HG02798 (cell line): ENCODE measurements around the gene DHX30.
A peak's percentile ranks its signal among the peaks of the same experiment; 100 is the strongest.
"Not testable (repeated sequence)": the region's sequence is repeated elsewhere in the genome, so short reads cannot be mapped to it uniquely, and the experiment has no call there.

Experiments
- ATAC-seq: cut with Tn5 transposase; IDR thresholded peaks from one replicate; pipeline ENCODE4 v1.9.1; 2021; ENCODE audit warnings: mild to moderate bottlenecking; ENCODE audit not compliant: unreplicated experiment, poor library complexity

Gene DHX30, protein sequence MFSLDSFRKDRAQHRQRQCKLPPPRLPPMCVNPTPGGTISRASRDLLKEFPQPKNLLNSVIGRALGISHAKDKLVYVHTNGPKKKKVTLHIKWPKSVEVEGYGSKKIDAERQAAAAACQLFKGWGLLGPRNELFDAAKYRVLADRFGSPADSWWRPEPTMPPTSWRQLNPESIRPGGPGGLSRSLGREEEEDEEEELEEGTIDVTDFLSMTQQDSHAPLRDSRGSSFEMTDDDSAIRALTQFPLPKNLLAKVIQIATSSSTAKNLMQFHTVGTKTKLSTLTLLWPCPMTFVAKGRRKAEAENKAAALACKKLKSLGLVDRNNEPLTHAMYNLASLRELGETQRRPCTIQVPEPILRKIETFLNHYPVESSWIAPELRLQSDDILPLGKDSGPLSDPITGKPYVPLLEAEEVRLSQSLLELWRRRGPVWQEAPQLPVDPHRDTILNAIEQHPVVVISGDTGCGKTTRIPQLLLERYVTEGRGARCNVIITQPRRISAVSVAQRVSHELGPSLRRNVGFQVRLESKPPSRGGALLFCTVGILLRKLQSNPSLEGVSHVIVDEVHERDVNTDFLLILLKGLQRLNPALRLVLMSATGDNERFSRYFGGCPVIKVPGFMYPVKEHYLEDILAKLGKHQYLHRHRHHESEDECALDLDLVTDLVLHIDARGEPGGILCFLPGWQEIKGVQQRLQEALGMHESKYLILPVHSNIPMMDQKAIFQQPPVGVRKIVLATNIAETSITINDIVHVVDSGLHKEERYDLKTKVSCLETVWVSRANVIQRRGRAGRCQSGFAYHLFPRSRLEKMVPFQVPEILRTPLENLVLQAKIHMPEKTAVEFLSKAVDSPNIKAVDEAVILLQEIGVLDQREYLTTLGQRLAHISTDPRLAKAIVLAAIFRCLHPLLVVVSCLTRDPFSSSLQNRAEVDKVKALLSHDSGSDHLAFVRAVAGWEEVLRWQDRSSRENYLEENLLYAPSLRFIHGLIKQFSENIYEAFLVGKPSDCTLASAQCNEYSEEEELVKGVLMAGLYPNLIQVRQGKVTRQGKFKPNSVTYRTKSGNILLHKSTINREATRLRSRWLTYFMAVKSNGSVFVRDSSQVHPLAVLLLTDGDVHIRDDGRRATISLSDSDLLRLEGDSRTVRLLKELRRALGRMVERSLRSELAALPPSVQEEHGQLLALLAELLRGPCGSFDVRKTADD

DNA sequence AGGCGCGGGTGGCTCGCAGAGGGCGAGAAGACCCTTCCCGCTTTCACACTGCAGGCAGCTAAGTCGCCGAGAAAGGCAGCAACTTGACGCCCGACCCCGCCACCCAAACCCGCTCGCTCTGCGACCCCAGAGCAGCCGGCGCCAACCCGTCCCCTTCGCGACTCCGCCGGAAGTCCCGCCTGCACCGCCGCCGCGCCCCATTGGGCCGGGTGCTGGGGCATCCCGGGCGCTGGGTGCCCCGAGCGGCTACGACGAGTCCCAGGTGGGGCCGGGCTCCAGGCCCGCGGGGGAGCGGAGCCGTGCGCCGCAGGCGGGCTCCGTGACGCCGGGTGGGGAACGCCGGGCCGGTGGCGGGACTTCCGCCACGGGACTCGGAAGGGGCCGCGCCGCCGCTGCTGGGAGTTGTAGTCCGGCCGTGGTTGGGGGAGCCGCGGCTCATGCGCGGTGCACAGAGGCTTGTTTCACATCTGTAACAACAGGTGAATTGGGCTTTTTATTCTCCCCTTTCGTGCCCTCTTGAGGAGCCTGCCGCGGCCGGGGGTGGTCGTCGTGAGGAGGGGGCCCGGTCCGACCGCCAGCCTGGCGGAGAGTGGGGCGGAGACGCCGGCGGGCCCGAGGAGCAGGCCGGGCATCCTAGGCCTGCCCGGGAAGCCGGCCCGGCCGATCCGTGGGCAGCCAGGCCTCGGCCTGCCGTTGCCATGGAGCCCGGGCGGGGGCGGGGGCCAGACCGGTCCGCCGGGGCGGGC, at the start of gene DHX30:
TSS of gene DHX30 (plus strand) at position 405 of the 746 bp plus-strand sequence. CDS start 7,546 bp downstream, outside the sequence.
- ATAC-seq, result peak; percentile 89

DNA sequence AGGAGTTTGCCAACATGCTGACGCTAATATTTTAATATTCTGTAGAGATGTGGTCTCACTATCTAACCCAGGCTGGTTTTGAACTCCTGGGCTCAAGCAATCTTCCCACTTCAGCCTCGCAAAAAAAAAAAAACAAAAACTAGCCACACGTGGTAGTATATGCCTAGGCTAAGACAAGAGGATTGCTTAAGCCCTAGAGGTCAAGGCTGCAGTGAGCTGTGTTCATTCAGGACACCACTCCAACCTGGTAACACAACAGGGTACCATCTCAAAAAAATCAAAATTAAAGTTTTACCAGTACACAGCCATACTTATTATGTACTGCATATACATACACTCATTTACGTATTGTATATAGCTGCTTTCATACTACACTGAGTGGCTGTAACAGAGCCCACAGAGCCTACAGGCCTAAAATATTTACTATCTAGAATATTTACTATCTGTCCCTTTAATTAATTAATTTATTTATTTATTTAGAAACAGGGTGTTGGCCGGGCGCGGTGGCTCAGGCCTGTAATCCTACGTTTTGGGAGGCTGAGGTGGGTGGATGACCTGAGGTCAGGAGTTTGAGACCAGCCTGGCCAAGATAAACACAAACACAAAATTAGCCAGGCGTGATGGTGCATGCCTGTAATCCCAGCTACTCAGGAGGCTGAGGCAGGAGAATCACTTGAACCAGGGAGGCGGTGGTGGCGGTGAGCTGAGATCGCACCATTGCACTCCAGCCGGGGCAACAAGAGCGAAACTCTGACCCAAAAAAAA, 44.5 kb upstream of the DHX30 start:
- no peak for ATAC-seq

DNA sequence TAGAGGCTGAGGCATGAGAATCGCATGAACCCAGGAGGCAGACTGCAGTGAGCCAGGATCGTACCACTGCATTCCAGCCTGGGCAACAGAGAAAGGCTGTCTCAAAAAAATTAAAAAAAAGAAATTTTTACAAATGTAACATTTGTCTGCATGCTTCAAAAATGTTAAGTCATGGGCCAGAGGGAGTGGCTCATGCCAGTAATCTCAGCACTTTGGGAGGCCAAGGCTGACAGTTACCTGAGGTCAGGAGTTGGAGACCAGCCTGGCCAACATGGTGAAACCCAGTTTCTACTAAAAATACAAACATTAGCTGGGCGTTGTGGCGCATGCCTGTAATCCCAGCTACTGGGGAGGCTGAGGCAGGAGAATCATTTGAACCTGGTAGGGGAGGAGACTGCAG, 42.7 kb upstream of the DHX30 start:
- not testable (repeated sequence) for ATAC-seq

DNA sequence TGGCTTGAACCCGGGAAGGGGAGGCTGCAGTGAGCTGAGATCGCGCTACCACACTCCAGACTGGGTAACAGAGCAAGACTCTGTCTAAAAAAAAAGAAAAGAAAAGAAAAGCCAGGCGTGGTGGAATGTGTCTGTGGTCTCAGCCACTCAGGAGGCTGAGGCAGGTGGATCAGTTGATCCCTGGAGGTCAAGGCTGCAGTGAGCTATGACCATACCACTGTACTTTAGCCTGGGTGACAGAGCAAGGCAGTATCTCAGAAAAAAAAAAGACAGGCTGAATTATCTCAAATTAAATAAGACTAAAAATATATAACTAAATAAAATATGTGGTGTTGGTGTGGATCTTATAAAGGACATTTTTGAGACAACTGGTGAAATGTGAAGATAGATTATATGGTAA, 41.9 kb upstream of the DHX30 start:
- ATAC-seq, result no peak

DNA sequence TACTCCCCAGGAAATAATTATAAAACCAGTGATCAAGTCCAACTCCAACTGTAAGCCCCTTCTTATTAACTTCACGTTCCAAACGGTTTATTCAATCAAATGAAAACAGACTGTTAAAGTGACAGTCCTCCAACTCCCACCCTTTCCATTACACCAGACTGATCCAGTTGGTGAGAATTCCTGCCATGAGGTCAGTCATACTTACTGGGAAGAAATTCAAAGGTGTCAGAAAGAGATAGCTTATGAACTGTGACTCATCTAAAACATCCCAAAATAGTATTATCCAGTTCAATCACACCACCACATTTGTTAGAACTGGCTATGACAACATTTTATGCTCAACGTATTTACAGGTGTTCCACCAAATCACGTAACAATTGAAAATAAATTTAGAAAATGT, 40.7 kb upstream of the DHX30 start:
- ATAC-seq, result no peak

DNA sequence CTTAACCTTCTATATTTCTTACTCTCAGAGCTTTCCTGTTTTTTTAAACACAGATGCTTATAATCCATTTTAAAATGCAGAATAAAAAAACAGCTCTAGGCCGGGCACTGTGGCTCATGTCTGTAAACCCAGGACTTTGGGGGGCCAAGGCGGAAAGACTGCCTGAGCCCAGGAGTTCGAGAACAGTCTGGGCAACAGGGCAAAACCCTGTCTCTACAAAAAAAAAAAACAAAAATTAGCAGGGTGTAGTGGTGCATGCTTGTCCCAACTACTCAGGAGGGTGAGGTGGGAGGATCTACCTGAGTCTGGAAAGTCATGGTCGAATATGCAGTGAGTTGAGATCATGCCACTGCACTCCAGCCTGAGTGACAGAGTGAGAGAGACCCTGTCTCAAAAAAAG, 36.8 kb upstream of the DHX30 start:
- ATAC-seq, result no peak

DNA sequence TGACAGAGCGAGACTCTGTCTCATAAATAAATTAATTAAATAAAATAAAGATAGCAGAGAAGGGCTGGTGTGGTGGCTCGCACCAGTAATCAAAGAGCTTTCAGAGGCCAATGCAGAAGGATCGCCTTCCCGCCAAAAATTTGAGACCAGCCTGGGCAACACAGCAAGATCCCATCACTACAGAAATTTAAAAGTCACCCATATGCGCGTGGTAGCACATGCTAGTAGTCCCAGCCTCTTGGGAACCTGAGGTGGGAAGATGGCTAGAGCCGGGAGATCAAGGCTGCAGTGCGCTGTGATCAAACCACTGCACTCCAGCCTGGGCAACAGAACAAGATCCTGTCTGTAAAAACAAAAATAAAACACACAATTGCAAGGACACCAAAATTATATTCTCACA, 30.9 kb upstream of the DHX30 start:
- ATAC-seq, result no peak

DNA sequence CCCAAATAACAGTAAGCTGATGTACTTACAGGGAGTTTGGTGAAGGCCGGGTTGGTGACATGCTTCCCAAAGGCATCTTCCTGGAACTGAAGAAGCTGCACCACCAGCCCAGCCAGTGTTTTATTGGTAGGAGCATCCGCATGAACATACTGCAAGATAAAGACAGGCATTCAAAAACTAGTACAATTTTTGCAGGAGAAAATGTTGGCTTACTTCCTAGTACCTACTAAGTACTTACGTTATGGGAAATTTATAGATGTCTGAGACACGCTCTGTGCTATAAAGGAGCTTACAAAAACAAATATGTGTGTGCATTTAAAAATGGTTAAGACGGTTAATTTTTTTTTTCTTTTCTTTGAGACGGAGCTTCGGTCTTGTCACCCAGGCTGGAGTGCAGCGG, 30.1 kb upstream of the DHX30 start:
- no peak for ATAC-seq

DNA sequence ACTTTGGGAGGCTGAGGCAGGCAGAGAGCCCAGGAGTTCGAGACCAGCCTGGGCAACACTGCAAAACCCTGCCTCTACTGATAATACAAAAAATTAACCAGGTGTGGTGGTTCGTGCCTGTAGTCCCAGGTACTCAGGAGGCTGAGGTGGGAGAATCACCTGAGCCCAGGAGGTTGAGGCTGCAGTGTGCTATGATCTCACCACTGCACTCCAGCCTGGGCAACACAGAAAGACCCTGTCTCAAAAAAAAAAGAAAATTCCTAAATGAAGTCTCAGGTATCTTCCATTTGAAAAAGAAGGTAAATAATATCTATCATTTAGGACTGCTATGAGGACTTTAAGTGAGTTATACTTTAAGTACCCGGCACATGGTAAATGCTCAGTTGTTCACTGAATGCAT, 24.2 kb upstream of the DHX30 start:
- ATAC-seq, result no peak

DNA sequence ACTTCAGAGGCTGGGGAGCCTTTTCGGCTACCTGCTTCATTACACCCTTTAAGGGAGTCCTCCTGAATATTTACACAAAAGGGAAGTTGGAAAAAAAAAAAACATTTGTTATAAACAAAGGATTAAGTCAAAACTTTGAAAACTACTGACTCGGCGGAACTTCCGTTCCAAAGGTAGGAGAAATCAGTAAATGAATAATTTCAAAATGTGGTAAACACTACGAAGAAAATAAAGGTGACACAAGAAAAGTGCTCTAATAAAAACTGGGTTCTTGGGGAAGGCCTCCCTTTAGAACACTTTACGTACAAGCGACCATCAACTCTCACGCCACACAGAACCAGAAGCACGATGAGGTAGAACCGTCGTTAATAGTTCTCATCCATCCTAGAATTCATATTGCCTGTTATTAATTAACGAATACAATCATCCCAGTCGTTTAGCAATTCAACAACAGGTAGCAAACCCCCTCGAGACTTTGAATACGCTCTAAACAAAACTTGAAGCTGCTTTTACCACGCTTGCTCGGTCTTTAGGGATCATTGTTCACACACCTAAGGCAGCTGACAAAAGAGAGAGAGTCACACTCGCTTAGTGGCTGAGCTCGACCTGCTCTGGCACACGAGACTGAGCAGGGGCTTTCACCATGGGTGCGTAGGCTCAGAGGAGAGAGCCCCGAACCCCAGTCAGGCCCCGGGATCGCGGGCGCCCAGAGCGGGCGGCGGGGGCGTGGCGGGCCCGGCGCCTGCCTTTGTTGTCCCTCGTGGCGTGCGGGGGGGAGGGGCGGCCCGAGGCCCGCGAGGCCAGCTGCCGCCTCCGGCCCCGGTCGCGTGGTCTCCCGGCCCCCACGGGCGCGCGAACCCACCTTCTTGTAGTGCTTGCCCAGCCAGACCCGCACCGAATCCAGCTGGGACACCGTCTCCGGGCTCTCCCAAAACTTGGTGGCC, 21.9 kb upstream of the DHX30 start:
- ATAC-seq, result peak; percentile 47

DNA sequence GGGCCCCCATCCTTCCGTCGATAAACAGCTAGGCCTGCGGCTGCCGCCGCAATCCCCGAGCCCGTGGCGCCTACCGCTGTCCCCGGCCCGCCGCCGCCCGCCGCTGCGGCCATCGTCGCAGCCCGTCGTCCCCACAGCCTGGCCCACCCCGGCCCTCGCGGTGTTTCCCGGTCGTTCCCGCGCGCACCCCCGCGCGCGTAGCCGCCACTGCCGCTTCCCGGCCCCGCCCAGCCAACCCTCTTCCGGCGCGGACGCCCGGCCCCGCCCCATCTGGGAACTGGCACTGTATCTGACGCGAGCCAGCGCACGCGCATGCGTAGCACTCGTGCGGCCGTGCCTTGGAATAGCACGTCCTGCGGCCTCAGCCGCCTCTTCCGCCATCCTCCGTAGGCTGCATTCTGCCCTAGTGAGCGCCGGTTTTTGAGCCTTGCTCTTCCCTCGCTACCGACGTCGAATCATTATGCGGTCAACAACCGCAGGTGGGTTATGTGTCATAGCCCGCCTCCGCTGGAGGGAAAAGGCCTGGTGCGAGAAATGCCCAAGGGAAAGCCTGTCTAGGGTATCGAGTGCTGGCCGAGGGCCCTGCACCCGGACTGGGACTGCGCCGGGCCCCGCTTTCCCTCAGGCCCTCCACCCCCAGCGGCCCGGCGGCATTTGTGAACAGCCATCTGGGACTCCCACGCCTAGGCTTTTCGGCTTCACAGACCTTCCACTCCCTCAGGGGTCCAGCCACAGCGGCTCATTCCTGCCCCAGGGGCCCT, 21.1 kb upstream of the DHX30 start, which contains the start of gene SMARCC1:
TSS of gene SMARCC1 (minus strand) at position 209 of the 761 bp plus-strand sequence. CDS start at position 113, 96 bp downstream.
- ATAC-seq, result peak; percentile 88

DNA sequence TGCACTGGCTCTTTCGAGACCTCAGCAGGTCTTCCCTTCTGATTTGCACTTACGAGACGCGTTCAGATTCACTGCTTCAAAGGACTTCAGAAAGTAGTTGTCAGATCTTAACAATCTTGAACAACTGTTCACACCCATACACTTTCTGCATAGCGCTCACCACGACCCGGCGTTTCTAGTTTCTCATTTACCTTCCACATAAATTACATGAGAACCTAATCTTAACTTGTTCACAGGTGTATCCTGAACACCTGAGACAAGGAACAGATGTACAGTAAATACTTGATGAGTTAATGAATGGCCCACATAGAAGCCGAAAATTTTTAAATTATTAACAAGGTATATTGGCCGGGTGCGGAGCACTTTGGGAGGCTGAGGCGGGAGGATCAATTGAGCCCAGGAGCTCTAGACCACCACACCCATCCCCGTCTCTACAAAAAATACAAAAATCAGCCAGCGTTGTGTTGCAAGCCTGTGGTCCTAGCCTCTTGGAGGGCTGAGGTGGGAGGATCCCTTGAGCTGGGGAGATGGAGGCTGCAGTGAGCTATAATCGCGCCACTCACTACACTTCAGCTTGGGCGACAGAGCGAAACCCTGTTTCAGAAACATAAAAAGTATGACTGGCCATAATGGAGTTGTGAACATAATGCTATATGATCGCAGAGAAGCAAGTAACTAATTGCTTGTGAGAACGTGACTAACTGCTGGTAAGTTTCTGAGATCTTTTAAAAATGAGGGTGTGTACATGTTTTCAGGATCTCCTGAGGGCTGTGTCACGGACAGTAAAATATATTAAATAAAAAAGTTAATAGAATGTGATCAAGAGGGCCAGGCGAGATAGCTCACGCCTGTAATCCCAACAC, 20.3 kb upstream of the DHX30 start:
- ATAC-seq, result no peak

DNA sequence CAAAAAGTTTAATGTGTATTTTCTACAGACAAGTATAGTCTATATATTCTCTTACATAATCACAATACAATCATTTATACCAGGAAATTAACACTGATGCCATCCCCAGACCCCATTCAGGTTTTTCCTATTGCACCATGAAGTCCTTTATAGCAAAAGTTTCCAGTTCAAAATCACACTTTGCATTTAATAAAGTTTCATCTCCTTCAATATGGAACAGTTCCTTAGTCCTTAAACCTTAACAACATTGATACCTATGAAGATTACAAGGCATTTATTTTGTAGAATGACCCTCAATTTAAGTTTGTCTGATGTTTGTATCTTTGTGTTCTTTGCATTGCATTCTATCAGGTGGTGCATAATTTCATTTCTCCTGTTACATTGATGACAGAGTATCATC, 19.3 kb upstream of the DHX30 start:
- ATAC-seq, result no peak

DNA sequence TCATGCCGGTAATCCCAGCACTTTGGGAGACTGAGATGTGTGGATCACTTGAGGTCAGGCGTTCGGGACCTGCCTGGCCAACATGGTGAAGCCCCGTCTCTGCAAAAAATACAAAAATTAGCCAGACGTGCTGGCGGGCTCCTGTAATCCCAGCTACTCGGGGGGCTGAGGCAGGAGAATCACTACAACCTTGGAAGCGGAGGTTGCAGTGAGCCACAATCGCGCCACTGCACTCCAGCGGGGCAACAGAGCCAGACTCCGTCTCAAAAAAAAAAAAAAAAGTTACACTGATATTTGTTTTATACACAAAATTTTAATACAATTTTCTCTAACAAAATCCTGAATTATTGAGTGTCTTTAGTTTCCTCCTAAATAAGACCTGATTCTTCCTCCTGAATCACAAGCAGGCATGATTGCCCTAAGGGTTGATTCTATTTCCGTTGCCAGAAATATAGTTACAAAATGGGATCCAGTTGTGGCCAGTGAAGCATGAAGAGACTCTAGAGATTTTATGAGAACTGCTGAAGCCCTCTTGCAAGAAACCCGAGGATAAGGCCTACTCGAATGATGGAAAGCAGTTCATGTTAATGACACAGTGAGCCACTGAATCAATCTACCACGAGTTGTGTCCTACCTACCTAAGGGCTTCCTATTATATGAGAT, 11.6 kb upstream of the DHX30 start:
- no peak for ATAC-seq

DNA sequence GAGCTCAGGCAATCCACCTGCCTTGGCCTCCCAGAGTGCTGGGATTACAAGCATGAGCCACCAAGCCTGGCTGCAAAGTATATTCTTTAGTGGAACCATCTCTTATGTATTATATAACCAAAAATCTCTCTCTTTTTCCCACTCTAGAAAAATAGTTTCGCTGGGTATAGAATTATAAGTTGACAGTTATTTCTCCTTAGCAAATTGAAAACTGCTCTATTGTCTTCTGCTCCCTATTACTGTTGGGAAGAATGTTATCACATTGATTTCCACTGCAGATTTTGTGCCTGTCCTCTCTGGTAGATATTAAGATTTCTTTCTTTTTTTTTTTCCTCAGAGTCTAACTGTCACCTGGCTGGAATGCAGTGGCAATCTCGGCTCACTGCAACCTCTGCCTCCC, 10.2 kb upstream of the DHX30 start:
- no peak for ATAC-seq

DNA sequence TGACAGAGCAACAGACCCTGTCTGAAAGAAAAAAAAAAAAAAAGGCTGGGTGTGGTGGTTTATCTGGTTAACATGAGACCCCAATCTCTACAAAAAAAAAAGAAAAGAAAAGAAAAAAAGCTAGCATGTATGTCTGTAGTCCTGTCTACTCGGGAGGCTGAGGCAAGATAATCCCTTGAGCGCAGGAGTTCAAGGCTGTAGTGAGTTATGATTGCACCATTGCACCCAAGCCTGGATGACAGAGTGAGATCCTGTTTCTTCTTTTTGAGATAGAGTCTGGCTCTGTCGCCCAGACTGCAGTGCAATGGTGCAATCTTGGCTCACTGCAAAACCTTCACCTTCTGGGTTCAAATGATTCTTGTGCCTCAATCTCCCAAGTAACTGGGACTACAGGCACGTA, 8.4 kb upstream of the DHX30 start:
- no peak for ATAC-seq
